Mesenchymal stem cell (in vitro differentiated cells and primary cell): ENCODE results near the gene C2orf76.
A peak's percentile ranks its signal among the peaks of the same experiment; 100 is the strongest.

Experiments
- DNase-seq: peaks from one replicate; pipeline ENCODE4 v3.0.0-alpha.2; 2013
- H2AFZ ChIP-seq: one replicate; pipeline ENCODE4 v1.6.1; 2013; ENCODE audit warnings: low read depth, mild to moderate bottlenecking, control low read depth, inconsistent platforms, low read length, moderate library complexity
- H2AK5ac ChIP-seq: 2 replicates; pipeline ENCODE4 v1.6.1; 2013; ENCODE audit warnings: low read length, moderate library complexity, mild to moderate bottlenecking, inconsistent platforms; ENCODE audit not compliant: severe bottlenecking
- H2BK120ac ChIP-seq: one replicate; pipeline ENCODE4 v1.6.1; 2013; ENCODE audit warnings: low read depth, mild to moderate bottlenecking, inconsistent platforms, low read length, moderate library complexity
- H2BK12ac ChIP-seq, 2 experiments: one replicate each; pipeline ENCODE4 v1.6.1; 2013; ENCODE audit warnings: inconsistent platforms in 2 of 2, low read length in 2 of 2, mild to moderate bottlenecking in 2 of 2, moderate library complexity in 2 of 2, control low read depth in 1 of 2
- H2BK15ac ChIP-seq: one replicate; pipeline ENCODE4 v1.6.1; 2013; ENCODE audit warnings: mild to moderate bottlenecking, low read depth, inconsistent platforms; ENCODE audit not compliant: poor library complexity, severe bottlenecking
- H2BK5ac ChIP-seq: 2 replicates; pipeline ENCODE4 v1.6.1; 2013; ENCODE audit warnings: low read depth, mild to moderate bottlenecking, low read length, control low read depth, inconsistent platforms; ENCODE audit not compliant: poor library complexity, severe bottlenecking
- H3K14ac ChIP-seq, 2 experiments: one replicate each; pipeline ENCODE4 v1.6.1; 2013; ENCODE audit warnings: inconsistent platforms in 2 of 2, low read length in 2 of 2, control low read depth in 1 of 2, mild to moderate bottlenecking in 1 of 2, moderate library complexity in 1 of 2
- H3K18ac ChIP-seq, 2 experiments: one replicate each; pipeline ENCODE4 v1.6.1; 2013; ENCODE audit warnings: inconsistent platforms in 2 of 2, low read length in 2 of 2, control low read depth in 1 of 2, low read depth in 1 of 2, mild to moderate bottlenecking in 1 of 2
- H3K23ac ChIP-seq, 2 experiments: one replicate each; pipeline ENCODE4 v1.6.1; 2013; ENCODE audit warnings: inconsistent platforms in 2 of 2, low read length in 2 of 2, mild to moderate bottlenecking in 2 of 2, moderate library complexity in 2 of 2, control low read depth in 1 of 2
- H3K27ac ChIP-seq: 2 replicates; pipeline ENCODE4 v1.5.1; 2013; ENCODE audit warnings: mild to moderate bottlenecking, moderate library complexity, low read length, control low read depth, inconsistent platforms; ENCODE audit not compliant: poor library complexity, severe bottlenecking
- H3K27me3 ChIP-seq, 2 experiments: 2 replicates each; pipeline versions ENCODE4 v1.6.1 to v1.7.0; 2013; ENCODE audit warnings: low read length in 2 of 2, mild to moderate bottlenecking in 2 of 2, moderate library complexity in 2 of 2, control low read depth in 1 of 2, inconsistent platforms in 1 of 2; ENCODE audit not compliant: control insufficient read depth in 1 of 2, insufficient read depth in 1 of 2
- H3K36me3 ChIP-seq, 2 experiments: 2 replicates each; pipeline versions ENCODE4 v1.6.1 to v1.7.0; 2013; ENCODE audit warnings: low read length in 2 of 2, control low read depth in 1 of 2, inconsistent platforms in 1 of 2, low read depth in 1 of 2, mild to moderate bottlenecking in 1 of 2; ENCODE audit not compliant: insufficient read depth in 2 of 2, control insufficient read depth in 1 of 2
- H3K4ac ChIP-seq, 2 experiments: one replicate each; pipeline ENCODE4 v1.6.1; 2013; ENCODE audit warnings: inconsistent platforms in 2 of 2, low read length in 2 of 2, mild to moderate bottlenecking in 2 of 2, moderate library complexity in 2 of 2, control low read depth in 1 of 2, low read depth in 1 of 2
- H3K4me1 ChIP-seq: 2 replicates; pipeline ENCODE4 v1.6.1; 2013; ENCODE audit warnings: low read depth, low read length, control low read depth; ENCODE audit not compliant: control insufficient read depth, insufficient read depth
- H3K4me2 ChIP-seq: 2 replicates; pipeline ENCODE4 v1.6.1; 2013; ENCODE audit warnings: low read length, mild to moderate bottlenecking, inconsistent platforms; ENCODE audit not compliant: poor library complexity, severe bottlenecking
- H3K4me3 ChIP-seq, 2 experiments: 2 replicates each; pipeline versions ENCODE4 v1.5.1 to v1.7.0; 2013; ENCODE audit warnings: low read length in 2 of 2, mild to moderate bottlenecking in 2 of 2, control low read depth in 1 of 2, low read depth in 1 of 2; ENCODE audit not compliant: insufficient read depth in 1 of 2
- H3K79me1 ChIP-seq: replicated peaks from 2 replicates; pipeline ENCODE4 v1.6.1; 2013; ENCODE audit warnings: mild to moderate bottlenecking, control low read depth, low read length, inconsistent platforms; ENCODE audit not compliant: poor library complexity, severe bottlenecking
- H3K9ac ChIP-seq: 2 replicates; pipeline ENCODE4 v1.7.0; 2013; ENCODE audit warnings: mild to moderate bottlenecking, low read length, moderate library complexity
- H3K9me3 ChIP-seq: 2 replicates; pipeline ENCODE4 v1.7.0; 2013; ENCODE audit warnings: mild to moderate bottlenecking, low read length; ENCODE audit not compliant: control insufficient read depth
- H4K8ac ChIP-seq: one replicate; pipeline ENCODE4 v1.6.1; 2013; ENCODE audit warnings: inconsistent platforms, mild to moderate bottlenecking, low read length, moderate library complexity
- H4K91ac ChIP-seq: one replicate; pipeline ENCODE4 v1.6.1; 2013; ENCODE audit warnings: mild to moderate bottlenecking, low read length, inconsistent platforms
- WGBS: methylation state at CpG from one replicate; pipeline ENCODE4 v1.1.7; 2013; ENCODE audit warnings: mixed read lengths; 5-methylcytosine and 5-hydroxymethylcytosine counted together

The C2orf76 gene

DNA sequence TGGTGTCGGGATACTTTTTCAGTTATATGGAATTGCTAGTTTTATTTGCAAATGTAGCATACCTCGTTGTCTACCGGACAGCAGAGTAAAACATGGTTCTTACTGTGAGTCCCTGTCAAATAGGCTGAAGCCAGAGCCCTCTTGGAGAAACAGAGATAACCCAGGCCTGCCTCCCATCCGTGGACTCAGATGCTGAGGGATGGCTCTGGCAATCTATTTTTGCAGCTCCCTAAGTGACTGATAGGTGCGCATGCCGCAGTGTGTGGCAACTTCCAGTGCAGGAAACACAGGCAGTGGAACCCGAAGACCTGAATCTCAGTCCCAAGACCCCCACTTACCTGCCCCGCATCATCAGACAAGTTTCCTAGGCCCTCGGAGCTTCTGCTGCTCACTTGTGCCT, 109.4 kb downstream of the C2orf76 start:
- H4K8ac ChIP-seq, result no peak overlapping the region
- H3K14ac ChIP-seq, result peak overlapping the region in 1 of 2 experiments; percentile 91
- H2AK5ac ChIP-seq, result peak overlapping the region; percentile 83
- no peak for DNase-seq
- peak overlapping the region; percentile 8 to 25 for H2BK12ac ChIP-seq
- H2AFZ ChIP-seq, result no peak overlapping the region
- no peak overlapping the region for H3K4me3 ChIP-seq
- H3K18ac ChIP-seq, result peak overlapping the region; percentile 8 to 59
- peak overlapping the region; percentile 98 for H2BK15ac ChIP-seq
- H3K23ac ChIP-seq, result no peak overlapping the region
- WGBS, result 92% methylated on average over 9 of the region's 9 CpGs
- H4K91ac ChIP-seq, result peak overlapping the region; percentile 34
- no peak overlapping the region for H2BK5ac ChIP-seq
- peaks cover 21 to 32% of the 10 kb centered on the region in 2 experiments for H3K36me3 ChIP-seq
- H3K9ac ChIP-seq, result no peak overlapping the region
- H3K4me2 ChIP-seq, result no peak overlapping the region
- no peak overlapping the region for H3K4ac ChIP-seq
- H3K27ac ChIP-seq, result no peak overlapping the region
- no peak overlapping the region for H2BK120ac ChIP-seq
- H3K9me3 ChIP-seq, result no peaks in the 10 kb centered on the region
- H3K79me1 ChIP-seq, result peaks cover 19% of the 10 kb centered on the region
- H3K27me3 ChIP-seq, result no peaks in the 10 kb centered on the region
- H3K4me1 ChIP-seq, result peaks cover 58% of the 10 kb centered on the region

DNA sequence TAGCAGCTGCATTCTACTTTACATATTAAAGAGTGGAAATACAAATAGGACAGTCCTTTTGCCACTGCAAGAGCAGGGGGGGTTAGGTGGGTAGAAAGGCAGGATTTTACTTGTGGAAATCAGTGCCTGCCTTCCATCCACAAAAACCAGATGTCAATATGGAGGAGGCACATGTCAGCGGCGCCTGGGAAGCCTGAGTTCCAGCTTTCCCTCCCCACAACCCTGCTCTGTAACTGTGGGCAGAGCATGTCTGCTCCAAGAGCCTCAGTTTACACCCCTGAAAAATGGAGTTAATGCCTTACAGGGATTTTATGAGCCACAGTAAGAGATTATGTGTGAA, 110.1 kb downstream of the C2orf76 start:
- Histone ChIP-seq H4K8ac (peak overlapping the region; percentile 93), H3K14ac (no peak overlapping the region), H3K9ac (peak overlapping the region; percentile 45), H2AK5ac (peak overlapping the region; percentile 80), H3K23ac (no peak overlapping the region), H3K4me1 (peaks cover 57% of the 10 kb centered on the region), H4K91ac (peak overlapping the region; percentile 75), H2BK5ac (peak overlapping the region; percentile 21), H3K18ac (peak overlapping the region; percentile 67 to 79), H2AFZ (no peak overlapping the region), H3K36me3 (peaks cover 19 to 33% of the 10 kb centered on the region in 2 experiments), H3K27ac (peak overlapping the region; percentile 98), H3K9me3 (no peaks in the 10 kb centered on the region), H2BK15ac (no peak overlapping the region), H3K4me3 (no peak overlapping the region), H3K27me3 (no peaks in the 10 kb centered on the region), H3K4ac (peak overlapping the region; percentile 28 to 83), H2BK12ac (peak overlapping the region; percentile 29 to 93), H2BK120ac (peak overlapping the region; percentile 69), H3K79me1 (peaks cover 16% of the 10 kb centered on the region), H3K4me2 (no peak overlapping the region)
- no peak for DNase-seq
- no CpG with 5 or more reads among the region's 2 CpGs for WGBS

DNA sequence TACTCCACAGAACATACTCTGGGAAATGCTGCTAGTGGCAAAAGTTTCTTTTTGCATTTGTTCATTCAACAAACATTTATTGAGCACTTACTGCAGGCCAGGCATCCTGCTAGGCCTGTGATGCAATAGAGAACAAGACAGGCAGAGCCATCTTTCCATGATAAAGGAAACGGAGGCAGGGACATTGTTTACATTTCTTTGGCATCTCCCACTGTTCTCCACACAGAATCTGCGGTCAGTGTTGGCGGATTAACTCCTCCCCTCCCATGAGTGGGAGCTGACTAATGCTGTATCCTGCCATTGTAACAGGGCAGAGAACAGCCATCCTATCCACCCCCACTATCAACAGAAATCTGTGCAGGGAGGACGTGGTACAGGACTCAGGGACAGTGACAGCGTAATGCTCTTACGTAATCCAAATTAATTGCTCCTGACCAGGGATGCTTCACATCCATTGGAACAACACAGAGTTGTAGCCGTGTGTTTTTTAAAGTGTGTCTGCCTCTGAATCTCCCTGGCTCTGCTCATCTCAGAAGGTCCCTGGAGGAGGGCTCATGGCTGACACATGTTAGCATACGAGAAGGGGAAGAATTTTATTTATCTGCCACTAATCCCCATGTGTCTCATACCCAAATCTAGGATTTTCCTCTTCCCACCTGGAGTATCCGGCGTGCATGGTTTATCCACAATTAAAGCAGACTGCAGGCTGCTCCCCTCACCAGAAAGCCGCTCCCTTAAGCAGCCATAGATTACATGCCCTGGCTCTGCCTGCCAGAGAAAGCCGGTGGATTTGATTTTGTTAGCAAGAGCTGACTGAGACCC, 110.7 kb downstream of the C2orf76 start:
- Histone ChIP-seq H3K27me3 (no peaks in the 10 kb centered on the region), H3K36me3 (peaks cover 15 to 33% of the 10 kb centered on the region in 2 experiments), H3K79me1 (peaks cover 17% of the 10 kb centered on the region), H3K27ac (peak overlapping the region; percentile 98), H2AK5ac (peak overlapping the region; percentile 65), H4K91ac (no peak overlapping the region), H3K4me3 (peak overlapping the region in 1 of 2 experiments; percentile 25), H3K14ac (no peak overlapping the region), H3K4ac (peak overlapping the region; percentile 28 to 83), H2BK12ac (peak overlapping the region in 1 of 2 experiments; percentile 93), H2BK120ac (peak overlapping the region; percentile 69), H2BK15ac (peak overlapping the region; percentile 75), H3K9me3 (no peaks in the 10 kb centered on the region), H3K4me2 (peak overlapping the region; percentile 11), H3K18ac (peak overlapping the region; percentile 67 to 79), H4K8ac (peak overlapping the region; percentile 65), H3K23ac (no peak overlapping the region), H2BK5ac (peak overlapping the region; percentile 63), H2AFZ (peak overlapping the region; percentile 10), H3K4me1 (peaks cover 55% of the 10 kb centered on the region), H3K9ac (peak overlapping the region; percentile 45)
- DNase-seq, result peak; percentile 98
- 16% methylated on average over 12 of the region's 12 CpGs for WGBS

DNA sequence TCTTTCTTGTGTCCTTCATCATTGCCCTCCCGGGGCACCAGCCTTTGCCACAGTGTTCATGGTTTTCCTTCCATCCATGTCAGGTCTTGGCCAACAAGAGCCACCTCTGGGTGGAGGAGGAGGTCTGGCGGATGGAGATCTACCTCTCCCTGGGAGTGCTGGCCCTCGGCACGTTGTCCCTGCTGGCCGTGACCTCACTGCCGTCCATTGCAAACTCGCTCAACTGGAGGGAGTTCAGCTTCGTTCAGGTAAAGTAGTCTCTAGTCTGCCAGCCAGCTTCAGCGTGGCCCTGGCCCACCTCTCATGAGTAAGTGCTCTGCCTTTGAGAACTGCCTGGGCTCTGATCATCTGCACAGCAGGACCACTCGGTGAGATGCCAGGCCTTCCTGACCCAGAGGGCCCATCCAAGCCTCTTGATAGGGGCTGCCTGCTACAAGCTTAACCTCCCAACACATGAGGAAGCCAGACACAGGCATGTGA, 112.0 kb downstream of the C2orf76 start:
- no peak overlapping the region for H2BK120ac ChIP-seq
- no peak overlapping the region for H3K23ac ChIP-seq
- peak overlapping the region; percentile 74 for H2BK5ac ChIP-seq
- peak overlapping the region; percentile 98 for H3K27ac ChIP-seq
- peak overlapping the region; percentile 99 for H2AK5ac ChIP-seq
- H3K9ac ChIP-seq, result no peak overlapping the region
- no peak overlapping the region for H2AFZ ChIP-seq
- H3K14ac ChIP-seq, result peak overlapping the region in 1 of 2 experiments; percentile 62
- no peak for DNase-seq
- no peaks in the 10 kb centered on the region for H3K9me3 ChIP-seq
- H2BK15ac ChIP-seq, result peak overlapping the region; percentile 49
- no peaks in the 10 kb centered on the region for H3K27me3 ChIP-seq
- peaks cover 26% of the 10 kb centered on the region for H3K79me1 ChIP-seq
- WGBS, result 96% methylated on average over 10 of the region's 10 CpGs
- peaks cover 26 to 45% of the 10 kb centered on the region in 2 experiments for H3K36me3 ChIP-seq
- H4K91ac ChIP-seq, result peak overlapping the region; percentile 48
- peak overlapping the region; percentile 93 to 99 for H2BK12ac ChIP-seq
- peak overlapping the region; percentile 6 to 79 for H3K18ac ChIP-seq
- H3K4me1 ChIP-seq, result peaks cover 60% of the 10 kb centered on the region
- H3K4me3 ChIP-seq, result no peak overlapping the region
- H4K8ac ChIP-seq, result peak overlapping the region; percentile 64
- peak overlapping the region; percentile 53 to 69 for H3K4ac ChIP-seq
- no peak overlapping the region for H3K4me2 ChIP-seq
